Measurements from ENCODE around the gene B4GALNT4.
A peak's percentile ranks its signal among the peaks of the same experiment; 100 is the strongest.
"Not testable (repeated sequence)": the region's sequence is repeated elsewhere in the genome, so short reads cannot be mapped to it uniquely, and the experiment has no call there.

The B4GALNT4 gene

DNA sequence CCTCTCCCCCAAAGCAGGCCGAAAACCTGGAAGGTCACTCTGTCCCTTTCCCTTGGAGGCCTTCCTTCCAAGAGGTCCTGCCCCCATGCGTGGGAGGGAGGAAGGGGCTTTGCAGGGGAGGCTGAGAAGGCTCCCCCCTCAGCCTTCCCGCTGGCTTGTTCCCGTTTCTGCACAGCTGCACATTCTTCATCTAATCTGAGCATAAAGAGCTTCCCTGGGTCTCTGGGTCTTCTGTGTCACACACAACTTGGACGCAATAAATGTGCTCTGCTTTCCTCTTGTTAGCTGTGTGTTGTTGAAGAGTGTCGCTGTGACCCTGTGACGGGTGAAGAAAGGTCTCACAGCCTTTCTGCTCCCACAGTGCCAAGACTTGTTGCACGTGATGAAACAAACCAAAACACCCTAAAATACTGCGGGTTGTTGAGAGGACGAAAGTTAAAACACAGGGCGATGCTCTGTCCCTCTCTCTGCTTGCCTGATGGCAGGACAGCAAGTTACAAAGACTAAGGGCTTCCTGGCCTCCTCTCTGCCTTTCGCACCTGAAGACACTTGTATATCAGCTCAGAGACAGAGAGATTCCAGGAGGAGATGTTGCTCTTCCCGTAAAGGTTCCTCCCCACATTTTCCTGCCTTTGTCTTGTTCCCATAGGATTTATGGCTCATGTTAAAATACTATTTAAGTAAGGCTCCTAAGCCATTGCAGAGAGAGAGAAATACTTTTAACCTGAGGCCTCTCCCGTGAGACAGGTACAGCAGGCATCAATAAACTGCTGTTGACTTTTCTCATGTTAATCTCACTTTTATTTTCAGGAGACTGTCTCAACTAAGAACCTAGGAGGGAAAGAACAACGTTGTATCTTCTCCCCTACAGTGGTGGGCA lies 33.3 kb upstream of the B4GALNT4 start:
- DNase-seq: no peak

DNA sequence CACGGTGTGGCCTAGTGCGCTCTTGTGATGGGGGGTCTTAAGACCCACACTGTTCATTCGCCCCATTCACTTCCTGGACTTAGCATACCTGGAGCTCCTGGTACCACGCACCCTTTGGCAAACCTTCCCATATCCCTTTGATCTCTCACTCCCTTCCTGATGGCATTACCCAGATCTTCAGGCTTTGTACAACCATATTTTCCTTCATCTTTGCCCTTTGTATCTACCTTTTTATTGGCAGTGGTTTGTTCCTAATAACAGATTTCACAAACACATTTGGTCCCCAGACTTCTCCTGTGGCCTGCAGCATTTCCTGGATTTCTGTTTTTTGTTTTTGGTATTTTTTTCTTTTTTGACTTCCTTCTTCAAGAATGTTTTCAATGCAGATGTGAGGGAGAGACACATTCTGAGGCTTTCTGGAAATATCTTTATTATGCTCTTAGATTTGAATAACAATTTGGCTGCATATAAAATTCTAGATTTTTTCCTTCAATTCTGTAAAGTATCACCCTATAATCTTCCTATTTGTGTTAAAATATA lies 32.6 kb upstream of the B4GALNT4 start:
- no peak for DNase-seq

DNA sequence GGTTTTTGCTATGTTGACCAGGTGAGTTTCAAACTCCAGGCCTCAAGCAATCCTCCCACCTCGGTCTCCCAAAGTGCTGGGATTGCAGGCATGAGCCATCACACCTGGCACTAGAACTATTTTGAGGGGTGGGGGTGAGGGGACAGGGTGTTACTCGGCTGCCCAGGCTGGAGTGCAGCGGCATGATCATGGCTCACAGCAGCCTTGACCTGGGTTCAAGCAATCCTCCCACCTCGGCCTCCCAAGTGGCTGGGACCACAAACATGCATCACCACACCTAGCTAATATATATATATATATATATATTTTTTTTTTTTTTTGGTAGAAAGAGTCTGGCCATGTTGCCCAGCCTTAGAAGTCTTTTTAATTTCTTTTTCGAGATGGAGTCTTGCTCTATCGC lies 31.6 kb upstream of the B4GALNT4 start:
- no peak for DNase-seq

DNA sequence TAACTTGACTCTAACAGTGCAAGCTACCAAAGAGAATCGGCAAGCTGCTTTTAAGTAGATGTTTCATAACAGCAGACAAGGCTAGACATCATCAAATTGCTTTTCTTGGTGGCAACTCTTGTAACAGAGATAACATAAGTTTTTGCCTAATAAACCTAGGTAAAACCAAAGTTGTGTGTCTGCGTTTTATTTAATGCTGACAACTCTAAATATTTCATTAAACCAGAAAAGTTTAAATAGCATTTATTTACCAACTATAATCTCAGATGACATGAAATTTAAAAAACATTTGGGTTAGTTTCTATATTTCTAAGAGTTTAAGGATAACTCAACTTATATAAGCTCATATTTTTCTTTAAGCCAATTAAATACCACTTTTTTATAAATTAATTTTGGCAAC lies 29.3 kb upstream of the B4GALNT4 start:
- DNase-seq: no peak

DNA sequence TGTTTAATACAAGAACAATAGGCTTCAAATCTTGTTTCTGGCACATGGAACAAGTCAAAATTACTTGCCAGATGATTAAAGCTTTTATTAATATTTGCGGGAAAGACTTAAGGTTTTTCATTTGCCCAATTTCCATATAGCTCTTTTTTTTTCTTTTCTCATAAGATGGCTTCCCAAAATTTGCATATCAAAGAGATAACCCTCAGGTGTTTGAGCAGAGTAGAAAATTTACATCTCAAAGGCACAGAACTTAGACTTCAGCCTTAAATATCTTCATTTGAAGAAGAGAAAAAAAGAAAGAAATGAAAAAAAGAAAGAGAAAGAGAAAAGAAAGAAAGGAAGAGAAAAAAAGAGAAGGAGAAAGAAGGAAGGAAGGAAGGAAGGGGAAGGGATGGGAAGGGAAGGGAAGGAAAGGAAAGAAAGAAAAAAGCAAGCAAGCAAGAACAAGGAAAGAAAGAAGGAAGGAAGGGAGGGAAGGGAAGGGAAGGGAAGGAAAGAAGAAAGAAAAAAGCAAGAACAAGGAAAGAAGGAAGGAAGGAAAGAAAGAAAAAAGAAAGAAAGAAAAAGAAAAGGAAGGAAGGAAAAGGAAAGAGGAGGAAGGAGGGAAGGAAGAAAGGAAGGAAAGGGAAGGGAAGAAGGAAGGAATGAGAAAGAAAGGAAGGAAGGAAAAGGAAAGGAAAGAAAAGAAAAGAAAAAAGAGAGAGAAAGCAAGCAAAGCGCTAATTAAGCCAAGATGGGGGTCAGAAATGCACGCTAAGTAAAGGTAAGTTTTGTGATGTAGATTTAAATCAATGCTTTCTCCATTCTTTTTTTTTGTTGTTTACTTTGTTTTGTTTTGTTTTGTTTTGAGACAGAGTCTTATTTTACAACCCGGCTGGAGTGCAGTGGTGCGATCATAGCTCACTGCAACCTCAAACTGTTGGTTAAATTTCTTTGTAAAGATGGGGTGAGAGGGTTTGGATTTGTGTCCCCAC lies 28.5 kb upstream of the B4GALNT4 start:
- no peak for DNase-seq

DNA sequence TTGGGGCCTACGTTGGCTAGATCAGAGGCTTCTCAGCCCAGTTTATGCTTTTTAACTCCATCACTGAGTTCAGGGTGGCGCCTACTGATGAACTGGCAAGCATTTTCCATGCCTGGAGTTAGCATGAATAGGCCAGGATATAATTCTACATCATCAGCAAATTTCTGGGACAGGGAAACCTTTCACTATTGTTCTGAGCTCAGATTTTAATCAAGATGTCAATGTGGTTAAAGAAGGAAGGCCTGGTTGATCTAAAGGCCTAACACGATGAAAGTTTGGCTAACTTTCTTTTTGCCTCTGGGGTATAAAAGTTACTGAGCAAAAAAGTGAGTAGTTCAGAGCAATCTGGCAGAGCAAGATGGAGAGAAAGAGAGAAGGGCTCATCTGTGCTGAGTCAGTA lies 27.0 kb upstream of the B4GALNT4 start:
- no peak for DNase-seq

DNA sequence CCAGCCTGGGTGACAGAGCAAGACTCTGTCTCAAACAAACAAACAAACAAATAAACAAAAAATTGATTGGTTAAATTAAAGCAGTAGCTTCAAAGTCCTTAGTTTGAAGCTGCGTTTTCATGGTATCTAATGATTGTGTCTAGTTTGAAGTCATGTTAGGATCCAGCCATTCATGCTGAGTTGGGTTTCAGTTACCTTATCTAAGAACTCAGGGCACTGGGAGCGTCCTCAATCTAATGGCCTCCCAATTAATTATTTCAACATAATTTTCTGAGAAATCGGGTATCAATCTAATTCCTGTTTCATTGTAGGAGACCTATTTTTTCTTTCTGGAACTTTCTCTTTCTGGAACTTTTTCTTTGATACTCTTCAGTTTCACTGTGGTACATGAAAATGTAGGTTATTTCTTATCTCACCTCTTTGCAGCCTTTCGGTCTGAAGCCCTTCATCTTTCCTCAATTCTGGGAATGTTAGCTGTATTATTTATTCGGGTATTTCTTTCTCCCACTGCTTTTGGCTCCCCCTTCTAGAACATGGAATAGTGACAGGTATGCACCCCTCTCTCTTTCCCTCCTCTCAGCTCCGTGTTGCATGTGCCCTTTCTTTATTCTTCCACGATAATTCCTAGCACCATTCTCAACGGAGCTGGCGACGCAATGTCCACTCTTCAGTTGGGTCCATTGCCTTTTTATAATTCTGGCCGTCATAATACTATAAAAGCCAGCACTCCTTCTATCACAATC lies 24.3 kb upstream of the B4GALNT4 start:
- no peak for DNase-seq

DNA sequence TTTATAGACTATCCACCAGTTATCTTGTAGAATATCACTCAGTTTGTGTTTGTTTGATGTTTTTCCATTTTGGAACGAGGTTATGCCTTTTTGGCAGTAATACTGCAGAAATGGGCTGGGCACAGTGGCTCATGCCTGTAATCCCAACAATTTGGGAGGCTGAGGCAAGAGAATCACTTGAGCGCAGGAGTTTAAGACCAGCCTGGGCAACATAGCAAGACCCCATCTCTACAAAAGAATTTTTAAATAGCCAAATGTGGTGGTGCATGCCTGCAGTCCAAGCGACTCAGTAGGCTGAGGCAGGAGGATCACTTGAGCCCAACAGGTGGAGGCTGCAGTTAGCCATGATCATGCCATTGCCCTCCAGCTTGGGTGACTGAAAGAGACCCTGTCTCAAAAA lies 22.8 kb upstream of the B4GALNT4 start:
- DNase-seq: no peak

DNA sequence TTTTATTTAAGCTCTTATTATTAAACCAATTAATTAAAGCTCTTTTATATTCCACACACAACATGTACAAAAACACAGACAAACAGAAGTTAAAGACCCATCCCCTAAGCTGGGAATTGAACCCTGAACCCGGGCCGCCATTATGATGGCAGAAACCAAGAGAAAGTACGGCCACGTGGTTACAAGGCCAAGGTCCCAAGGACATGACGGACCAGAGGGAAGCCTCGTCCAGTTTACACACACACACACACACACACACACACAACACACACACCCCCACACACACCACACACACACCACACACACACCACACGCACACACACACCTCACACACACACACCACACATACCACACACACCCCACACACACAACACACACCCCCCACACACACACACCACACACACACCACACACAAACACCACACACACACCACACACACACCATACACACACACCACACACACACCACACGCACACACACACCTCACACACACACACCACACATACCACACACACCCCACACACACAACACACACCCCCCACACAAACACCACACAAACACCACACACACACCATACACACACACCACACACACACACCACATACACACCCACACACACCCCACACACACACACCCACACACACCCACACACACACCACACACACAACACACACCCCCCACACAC lies 19.9 kb upstream of the B4GALNT4 start:
- not testable (repeated sequence) for DNase-seq

DNA sequence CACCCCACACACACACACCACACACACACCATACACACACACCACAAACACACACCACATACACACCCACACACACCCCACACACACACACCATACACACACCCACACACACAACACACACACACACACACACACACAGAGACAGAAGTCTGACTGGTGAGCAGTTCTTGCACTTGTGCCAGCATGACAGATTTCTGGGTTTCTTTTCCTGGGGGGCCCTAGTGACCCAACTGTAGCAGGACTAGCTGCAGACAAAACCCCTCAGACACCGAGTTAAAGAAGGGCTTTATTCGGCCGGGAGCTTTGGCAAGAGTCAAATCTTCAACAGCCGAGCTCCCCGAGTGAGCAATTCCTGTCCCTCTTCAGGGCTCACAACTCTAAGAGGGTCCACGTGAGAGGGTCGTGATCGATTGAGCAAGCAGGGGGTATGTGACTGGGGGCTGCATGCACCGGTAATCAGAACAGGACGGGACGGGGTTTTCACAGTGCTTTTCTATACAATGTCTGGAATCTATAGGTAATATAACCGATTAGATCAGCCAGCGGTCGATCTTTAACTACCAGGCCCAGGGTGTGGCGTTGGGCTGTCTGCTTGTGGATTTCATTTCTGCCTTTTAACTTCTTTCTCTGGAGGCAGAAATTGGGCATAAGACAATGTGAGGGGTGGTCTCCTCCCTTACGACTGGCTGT lies 19.1 kb upstream of the B4GALNT4 start:
- not testable (repeated sequence) for DNase-seq

DNA sequence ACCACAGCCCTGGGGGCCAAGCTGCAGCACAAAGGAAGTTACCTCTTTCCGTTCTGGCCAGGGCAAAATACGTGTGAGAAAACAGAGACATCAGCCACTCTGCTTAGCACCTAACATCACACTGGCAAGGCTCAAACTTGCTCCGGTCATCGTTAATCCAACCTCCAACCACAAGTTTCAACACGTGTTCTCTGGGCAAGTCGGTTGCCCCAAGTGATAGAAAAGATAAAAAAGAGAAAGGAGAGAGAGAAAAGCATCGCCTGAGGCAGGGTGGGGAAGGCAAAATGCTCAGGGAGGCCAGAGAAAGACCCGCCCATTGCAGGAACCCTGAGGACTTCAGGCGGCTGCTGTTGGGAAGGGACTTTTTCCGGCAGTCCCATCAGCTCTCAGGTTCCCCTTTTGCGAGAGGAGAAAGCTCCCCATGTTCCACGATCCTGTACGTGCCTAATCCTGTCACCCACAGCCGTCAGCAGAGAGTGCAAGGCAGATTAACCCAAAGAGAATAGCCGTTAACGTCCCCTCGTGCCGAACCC lies 18.5 kb upstream of the B4GALNT4 start:
- DNase-seq: no peak

DNA sequence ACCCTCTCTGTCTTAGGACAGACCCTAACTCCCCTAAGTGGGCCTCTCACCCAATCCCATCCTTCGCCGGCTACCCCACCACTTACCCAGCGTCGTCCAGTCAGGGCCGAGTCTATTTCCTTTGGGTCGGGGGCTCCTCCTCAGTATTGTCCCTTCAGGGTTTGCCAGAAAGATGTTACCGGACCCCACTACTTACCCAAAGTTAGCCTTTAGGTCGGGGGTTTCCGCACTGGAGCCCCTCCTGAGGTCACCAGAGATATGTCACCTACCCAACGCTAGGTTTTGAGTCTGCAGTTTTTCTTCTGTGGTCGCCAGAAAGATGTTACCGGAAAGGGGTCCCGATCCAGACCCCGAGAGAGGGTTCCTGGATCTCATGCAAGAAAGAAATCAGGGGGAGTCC lies 17.9 kb upstream of the B4GALNT4 start:
- DNase-seq: no peak

DNA sequence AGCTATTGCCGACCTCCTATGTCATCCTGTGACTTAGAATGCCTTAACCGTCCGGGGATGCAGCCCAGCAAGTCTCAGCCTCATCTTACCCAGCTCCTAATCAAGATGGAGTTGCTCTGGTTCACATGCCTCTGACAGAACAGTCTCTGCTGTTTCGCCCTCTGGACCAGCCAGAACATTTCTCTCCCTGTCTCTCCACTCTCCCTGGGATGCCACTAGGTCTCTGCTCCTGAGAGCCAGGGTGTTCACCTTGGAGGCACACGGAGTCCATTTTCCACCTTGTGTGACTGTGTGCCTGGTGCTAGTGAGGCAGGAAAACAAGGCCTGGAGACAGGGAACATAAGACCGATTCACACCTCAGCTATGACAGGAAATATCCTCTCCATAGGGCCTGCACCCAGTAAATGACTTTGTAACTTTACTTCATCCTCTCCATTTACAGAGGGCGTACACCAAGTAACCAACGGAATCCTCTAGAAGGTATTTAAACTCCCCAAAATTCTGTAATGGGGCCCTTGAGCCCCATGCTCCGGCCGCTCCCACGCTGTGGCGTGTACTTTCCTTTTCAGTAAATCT lies 16.8 kb upstream of the B4GALNT4 start:
- no peak for DNase-seq

DNA sequence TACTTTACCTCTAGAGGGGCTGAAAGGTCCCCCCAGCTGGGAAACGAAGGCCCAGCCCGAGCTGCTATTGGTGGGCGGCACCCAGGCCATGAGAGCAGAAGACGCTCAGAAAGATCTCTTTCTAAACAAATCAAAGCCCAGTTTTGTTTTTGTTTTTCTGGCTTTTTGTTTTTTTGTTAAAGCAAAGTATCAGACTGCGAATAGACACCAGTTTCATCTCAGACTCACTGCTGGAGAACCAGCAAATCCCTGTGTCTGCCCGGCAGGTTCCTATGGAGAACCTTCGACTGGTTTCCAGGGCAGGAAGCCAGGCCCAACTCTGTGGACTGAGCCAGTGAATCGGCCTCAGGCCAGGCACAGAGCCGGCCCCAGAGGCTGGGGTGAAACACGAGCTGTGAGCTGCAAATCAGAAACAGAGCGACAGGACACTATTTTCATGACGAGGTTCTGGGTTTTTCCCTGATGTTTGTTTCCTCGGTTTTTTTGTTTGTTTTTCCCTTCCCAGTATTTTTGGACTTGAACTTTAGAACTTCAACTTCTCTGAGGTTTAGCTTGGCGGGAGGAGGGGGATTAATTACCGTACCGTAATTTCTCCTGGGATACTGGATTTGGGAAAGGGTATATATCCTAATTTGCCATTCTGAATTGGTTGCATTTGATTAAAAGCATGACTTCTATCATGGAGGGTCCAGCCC lies 16.0 kb upstream of the B4GALNT4 start:
- DNase-seq: no peak

DNA sequence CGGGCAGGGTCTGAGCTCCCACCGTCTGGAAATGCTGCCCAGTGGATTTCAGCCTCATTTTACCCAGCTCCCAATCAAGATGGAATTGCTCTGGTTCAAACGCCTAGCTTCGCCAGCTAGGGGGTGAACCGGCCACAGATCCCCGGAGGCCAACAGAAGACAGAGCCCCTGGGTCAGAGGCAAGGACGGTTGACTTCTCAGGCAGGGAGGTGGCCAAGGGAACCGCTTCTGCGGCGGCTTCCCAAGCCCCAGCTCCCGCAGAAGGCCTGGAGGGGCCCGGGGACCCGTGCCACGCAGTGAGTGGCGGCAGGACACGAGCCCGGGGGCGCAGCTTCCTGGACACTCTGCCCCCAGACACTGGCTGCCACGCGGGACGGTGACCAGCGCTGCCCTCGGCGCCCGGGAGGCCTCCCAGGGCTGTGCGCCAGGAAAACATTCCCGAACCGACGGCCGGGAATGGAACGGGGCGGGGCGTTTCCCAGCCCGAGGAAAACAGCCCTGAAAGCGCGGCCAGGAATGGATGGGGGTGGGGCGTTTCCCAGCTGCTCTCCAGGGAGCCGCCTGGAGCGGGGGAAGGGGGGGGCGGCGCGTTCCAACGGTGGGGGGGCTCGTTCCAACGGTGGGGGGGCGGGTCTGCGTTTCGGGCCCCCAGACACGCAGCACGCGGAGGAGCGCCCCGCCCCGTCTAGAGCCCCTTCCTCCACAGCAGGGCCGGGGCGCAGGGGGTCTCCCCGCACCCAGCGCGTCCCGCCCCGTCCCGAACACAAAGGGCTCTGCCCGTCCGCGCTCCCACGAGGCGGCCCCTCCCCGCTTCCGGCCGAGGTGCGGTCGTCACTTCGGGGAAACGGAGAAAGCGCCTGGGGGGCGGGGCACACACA lies 13.5 kb upstream of the B4GALNT4 start:
- peak; percentile 87 for DNase-seq

DNA sequence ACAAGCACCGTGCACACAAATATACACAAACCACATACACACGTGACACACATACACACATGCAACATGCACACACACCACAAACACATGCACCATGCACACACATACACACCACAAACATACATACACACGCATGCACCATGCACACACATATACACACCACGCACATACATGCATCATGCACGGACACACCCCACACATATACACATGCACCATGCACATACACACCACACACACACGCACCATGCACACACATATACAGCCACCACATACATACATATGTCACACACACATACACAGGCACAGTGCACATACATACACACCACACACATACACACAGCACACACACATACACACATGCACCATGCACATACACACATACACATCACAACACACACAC lies 12.7 kb upstream of the B4GALNT4 start:
- DNase-seq: no peak

DNA sequence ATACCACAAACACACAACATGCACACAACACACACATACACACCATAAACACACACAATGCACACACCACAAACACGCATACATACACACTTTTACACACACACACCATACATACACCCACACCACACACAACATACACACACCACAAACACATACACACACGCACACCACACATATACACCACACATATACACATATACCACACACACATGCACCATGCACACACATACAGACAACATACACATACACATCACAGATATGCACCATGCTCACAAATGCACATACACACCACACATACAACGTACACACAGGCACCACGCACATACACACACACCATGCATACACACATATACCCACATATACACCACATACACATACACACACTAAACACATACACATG lies 11.7 kb upstream of the B4GALNT4 start:
- no peak for DNase-seq

DNA sequence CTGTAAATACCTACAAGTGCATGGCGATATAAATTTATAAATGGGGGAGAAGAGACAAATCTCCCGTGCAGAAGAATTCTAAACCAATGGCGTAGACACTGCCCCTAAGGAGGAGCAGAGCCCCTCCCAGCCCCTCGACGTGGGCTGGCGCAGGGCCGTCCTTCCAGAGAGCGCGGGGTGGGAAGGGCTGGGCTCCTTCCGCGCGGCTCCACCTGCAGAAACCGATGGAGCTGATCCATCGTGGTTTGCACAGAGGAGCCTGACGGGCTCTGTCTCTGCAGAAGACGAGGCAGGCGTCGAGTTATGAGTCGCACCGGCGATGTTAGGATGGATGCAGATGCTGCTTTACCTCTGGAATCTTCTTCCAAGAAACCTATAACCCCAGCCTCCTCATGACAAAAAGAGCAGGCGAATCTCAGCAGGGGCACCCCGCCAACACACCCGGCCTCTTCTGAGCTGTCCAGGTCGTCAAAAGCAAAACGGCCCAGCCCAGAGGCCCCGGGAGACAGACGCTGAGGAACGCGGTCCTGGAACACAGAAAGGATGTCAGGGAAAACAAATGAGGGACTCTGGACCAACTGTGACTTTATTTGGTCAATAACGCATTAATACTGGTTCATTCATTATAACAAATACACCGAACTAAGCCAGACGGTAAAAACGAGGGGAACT lies 11.0 kb upstream of the B4GALNT4 start:
- DNase-seq: no peak
